ENCODE measurements around the gene C2CD2.

C2CD2 gene

GRCh38 chr21:41976611-41977010 is 22.8 kb upstream of the C2CD2 start:
- FAIRE-seq (no peak), DNase-seq (ENCODE audit: insufficient read length, low spot score) (no peak)
- TF ChIP-seq POLR2AphosphoS5 (IDR thresholded peaks at IDR 0.05; ENCODE audit: low read depth, low read length) (no peak), POU2F2 (IDR thresholded peaks at IDR 0.05; ENCODE audit: low read depth, low read length) (no peak), TAF1 (IDR thresholded peaks at IDR 0.05; ENCODE audit: low read depth, low read length) (no peak), PAX5 (IDR thresholded peaks at IDR 0.05; ENCODE audit: insufficient read depth, low read length, severe bottlenecking) (no peak), SPI1 (IDR thresholded peaks at IDR 0.05; ENCODE audit: low read depth, low read length) (no peak), POLR2A (IDR thresholded peaks at IDR 0.05; ENCODE audit: low read depth, low read length) (no peak)

GRCh38 chr21:41975391-41976272 is 21.8 kb upstream of the C2CD2 start:
- FAIRE-seq, result no peak
- no peak for DNase-seq (ENCODE audit: insufficient read length, low spot score)

GRCh38 chr21:41974752-41975053 is 20.9 kb upstream of the C2CD2 start:
- no peak for TF ChIP-seq SPI1 (IDR thresholded peaks at IDR 0.05; ENCODE audit: low read depth, low read length)
- DNase-seq (ENCODE audit: insufficient read length, low spot score) (no peak), FAIRE-seq (no peak)

More at GRCh38 chr21:41975391-41976272, 21.8 kb upstream of the C2CD2 start:
- no peak for TF ChIP-seq POLR2AphosphoS5 (IDR thresholded peaks at IDR 0.05; ENCODE audit: low read depth, low read length)
- no peak for TF ChIP-seq POLR2A (IDR thresholded peaks at IDR 0.05; ENCODE audit: low read depth, low read length)
- no peak for TF ChIP-seq SPI1 (IDR thresholded peaks at IDR 0.05; ENCODE audit: low read depth, low read length)
- TF ChIP-seq POU2F2 (IDR thresholded peaks at IDR 0.05; ENCODE audit: low read depth, low read length), result no peak
- TF ChIP-seq TAF1 (IDR thresholded peaks at IDR 0.05; ENCODE audit: low read depth, low read length), result no peak
- no peak for TF ChIP-seq PAX5 (IDR thresholded peaks at IDR 0.05; ENCODE audit: insufficient read depth, low read length, severe bottlenecking)

GRCh38 chr21:41973861-41974751 is 20.3 kb upstream of the C2CD2 start:
- FAIRE-seq, result no peak
- TF ChIP-seq PAX5 (IDR thresholded peaks at IDR 0.05; ENCODE audit: insufficient read depth, low read length, severe bottlenecking), result no peak
- peak; percentile 45 for TF ChIP-seq SPI1 (IDR thresholded peaks at IDR 0.05; ENCODE audit: low read depth, low read length)
- no peak for DNase-seq (ENCODE audit: insufficient read length, low spot score)

- TF ChIP-seq SPI1 (IDR thresholded peaks at IDR 0.05; ENCODE audit: low read depth, low read length) (no peak), POLR2AphosphoS5 (IDR thresholded peaks at IDR 0.05; ENCODE audit: low read depth, low read length) (no peak), POLR2A (IDR thresholded peaks at IDR 0.05; ENCODE audit: low read depth, low read length) (no peak), POU2F2 (IDR thresholded peaks at IDR 0.05; ENCODE audit: low read depth, low read length) (no peak), PAX5 (IDR thresholded peaks at IDR 0.05; ENCODE audit: insufficient read depth, low read length, severe bottlenecking) (no peak), TAF1 (IDR thresholded peaks at IDR 0.05; ENCODE audit: low read depth, low read length) (no peak)
- no peak for FAIRE-seq
- DNase-seq (ENCODE audit: insufficient read length, low spot score), result no peak
Observed at GRCh38 chr21:41973427-41973831, 19.6 kb upstream of the C2CD2 start.

- no peak for FAIRE-seq
- DNase-seq (ENCODE audit: insufficient read length, low spot score), result no peak
- no peak for TF ChIP-seq PAX5 (IDR thresholded peaks at IDR 0.05; ENCODE audit: insufficient read depth, low read length, severe bottlenecking)
- TF ChIP-seq POLR2A (IDR thresholded peaks at IDR 0.05; ENCODE audit: low read depth, low read length), result no peak
- no peak for TF ChIP-seq TAF1 (IDR thresholded peaks at IDR 0.05; ENCODE audit: low read depth, low read length)
- TF ChIP-seq POU2F2 (IDR thresholded peaks at IDR 0.05; ENCODE audit: low read depth, low read length), result no peak
- no peak for TF ChIP-seq POLR2AphosphoS5 (IDR thresholded peaks at IDR 0.05; ENCODE audit: low read depth, low read length)
- no peak for TF ChIP-seq SPI1 (IDR thresholded peaks at IDR 0.05; ENCODE audit: low read depth, low read length)
Observed at GRCh38 chr21:41972511-41973205, 18.8 kb upstream of the C2CD2 start.

GRCh38 chr21:41971891-41972290 is 18.1 kb upstream of the C2CD2 start:
- TF ChIP-seq POLR2AphosphoS5 (IDR thresholded peaks at IDR 0.05; ENCODE audit: low read depth, low read length) (no peak), TAF1 (IDR thresholded peaks at IDR 0.05; ENCODE audit: low read depth, low read length) (no peak), PAX5 (IDR thresholded peaks at IDR 0.05; ENCODE audit: insufficient read depth, low read length, severe bottlenecking) (no peak), POLR2A (IDR thresholded peaks at IDR 0.05; ENCODE audit: low read depth, low read length) (no peak)
- no peak for DNase-seq (ENCODE audit: insufficient read length, low spot score)
- FAIRE-seq, result no peak

GRCh38 chr21:41970751-41971653 is 17.2 kb upstream of the C2CD2 start:
- no peak for FAIRE-seq

GRCh38 chr21:41970106-41970391 is 16.2 kb upstream of the C2CD2 start:
- FAIRE-seq (no peak), DNase-seq (ENCODE audit: insufficient read length, low spot score) (no peak)
- TF ChIP-seq SPI1 (IDR thresholded peaks at IDR 0.05; ENCODE audit: low read depth, low read length) (no peak), TAF1 (IDR thresholded peaks at IDR 0.05; ENCODE audit: low read depth, low read length) (no peak), POU2F2 (IDR thresholded peaks at IDR 0.05; ENCODE audit: low read depth, low read length) (no peak), POLR2AphosphoS5 (IDR thresholded peaks at IDR 0.05; ENCODE audit: low read depth, low read length) (no peak), POLR2A (IDR thresholded peaks at IDR 0.05; ENCODE audit: low read depth, low read length) (no peak), PAX5 (IDR thresholded peaks at IDR 0.05; ENCODE audit: insufficient read depth, low read length, severe bottlenecking) (no peak)

More at GRCh38 chr21:41970751-41971653, 17.2 kb upstream of the C2CD2 start:
- no peak for TF ChIP-seq POLR2AphosphoS5 (IDR thresholded peaks at IDR 0.05; ENCODE audit: low read depth, low read length)
- TF ChIP-seq POLR2A (IDR thresholded peaks at IDR 0.05; ENCODE audit: low read depth, low read length), result no peak
- no peak for TF ChIP-seq TAF1 (IDR thresholded peaks at IDR 0.05; ENCODE audit: low read depth, low read length)
- TF ChIP-seq POU2F2 (IDR thresholded peaks at IDR 0.05; ENCODE audit: low read depth, low read length), result no peak
- TF ChIP-seq PAX5 (IDR thresholded peaks at IDR 0.05; ENCODE audit: insufficient read depth, low read length, severe bottlenecking), result no peak
- no peak for TF ChIP-seq SPI1 (IDR thresholded peaks at IDR 0.05; ENCODE audit: low read depth, low read length)
- DNase-seq (ENCODE audit: insufficient read length, low spot score), result no peak

All from GM12891 (cell line).